Measurements from ENCODE around the gene CSPG5.

Gene CSPG5, protein sequence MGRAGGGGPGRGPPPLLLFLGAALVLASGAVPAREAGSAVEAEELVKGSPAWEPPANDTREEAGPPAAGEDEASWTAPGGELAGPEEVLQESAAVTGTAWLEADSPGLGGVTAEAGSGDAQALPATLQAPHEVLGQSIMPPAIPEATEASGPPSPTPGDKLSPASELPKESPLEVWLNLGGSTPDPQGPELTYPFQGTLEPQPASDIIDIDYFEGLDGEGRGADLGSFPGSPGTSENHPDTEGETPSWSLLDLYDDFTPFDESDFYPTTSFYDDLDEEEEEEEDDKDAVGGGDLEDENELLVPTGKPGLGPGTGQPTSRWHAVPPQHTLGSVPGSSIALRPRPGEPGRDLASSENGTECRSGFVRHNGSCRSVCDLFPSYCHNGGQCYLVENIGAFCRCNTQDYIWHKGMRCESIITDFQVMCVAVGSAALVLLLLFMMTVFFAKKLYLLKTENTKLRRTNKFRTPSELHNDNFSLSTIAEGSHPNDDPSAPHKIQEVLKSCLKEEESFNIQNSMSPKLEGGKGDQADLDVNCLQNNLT

GRCh38 chr3:47578691-47579632 lies at the start of gene CSPG5:
Gene CSPG5 (minus strand): TSS chr3:47578865. CDS start chr3:47578693, 172 bp downstream.
- Histone ChIP-seq H3K27ac (ENCODE audit: low read length) (no peak within 1 kb of the TSS), H3K36me3 (ENCODE audit: control insufficient read depth in 1 of 2, insufficient read depth in 2 of 2, low read length in 2 of 2) (no peaks in the 10 kb centered on the region), H3K4me3 (ENCODE audit: low read depth in 1 of 2, low read length in 2 of 2) (peak within 1 kb of the TSS in 1 of 2 donors; percentile 73), H3K9me3 (ENCODE audit: control insufficient read depth in 1 of 2, low read length in 2 of 2) (no peaks in the 10 kb centered on the region), H3K27me3 (ENCODE audit: low read depth, low read length) (peaks cover 20% of the 10 kb centered on the region), H3K4me1 (ENCODE audit: control insufficient read depth in 1 of 2, insufficient read depth in 2 of 2, low read length in 2 of 2) (peaks cover 0 to 14% of the 10 kb centered on the region in 2 donors)

DNA sequence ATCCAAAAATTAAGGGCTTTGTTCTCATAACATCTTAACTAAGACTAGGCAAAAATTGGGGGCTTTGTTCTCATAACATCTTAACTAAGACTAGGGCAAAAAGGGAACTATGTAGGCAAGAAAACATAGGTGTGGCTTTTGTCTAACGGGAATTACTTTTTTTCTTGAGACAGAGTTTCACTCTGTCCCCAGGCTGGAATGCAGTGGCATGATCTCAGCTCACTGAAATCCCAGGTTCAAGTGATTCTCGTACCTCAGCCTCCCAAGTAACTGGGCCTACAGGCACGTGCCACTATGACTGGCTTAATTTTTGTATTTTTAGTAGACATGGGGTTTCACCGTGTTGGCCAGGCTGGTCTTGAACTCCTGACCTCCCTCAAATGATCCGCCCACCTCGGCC lies 49.8 kb upstream of the CSPG5 start:
- Histone ChIP-seq H3K4me3 (ENCODE audit: low read depth in 1 of 2, low read length in 2 of 2) (no peak overlapping the region), H3K27me3 (ENCODE audit: low read depth, low read length) (no peaks in the 10 kb centered on the region), H3K36me3 (ENCODE audit: control insufficient read depth in 1 of 2, insufficient read depth in 2 of 2, low read length in 2 of 2) (peaks cover 30 to 46% of the 10 kb centered on the region in 2 donors), H3K4me1 (ENCODE audit: control insufficient read depth in 1 of 2, insufficient read depth in 2 of 2, low read length in 2 of 2) (no peaks in the 10 kb centered on the region), H3K27ac (ENCODE audit: low read length) (no peak overlapping the region), H3K9me3 (ENCODE audit: control insufficient read depth in 1 of 2, low read length in 2 of 2) (no peaks in the 10 kb centered on the region)

GRCh38 chr3:47622671-47623461 lies 44.2 kb upstream of the CSPG5 start:
- peaks cover 39 to 48% of the 10 kb centered on the region in 2 donors for H3K36me3 ChIP-seq (ENCODE audit: control insufficient read depth in 1 of 2, insufficient read depth in 2 of 2, low read length in 2 of 2)
- H3K27ac ChIP-seq (ENCODE audit: low read length): no peak overlapping the region
- no peaks in the 10 kb centered on the region for H3K27me3 ChIP-seq (ENCODE audit: low read depth, low read length)
- no peak overlapping the region for H3K4me3 ChIP-seq (ENCODE audit: low read depth in 1 of 2, low read length in 2 of 2)
- no peaks in the 10 kb centered on the region for H3K9me3 ChIP-seq (ENCODE audit: control insufficient read depth in 1 of 2, low read length in 2 of 2)
- H3K4me1 ChIP-seq (ENCODE audit: control insufficient read depth in 1 of 2, insufficient read depth in 2 of 2, low read length in 2 of 2): no peaks in the 10 kb centered on the region

DNA sequence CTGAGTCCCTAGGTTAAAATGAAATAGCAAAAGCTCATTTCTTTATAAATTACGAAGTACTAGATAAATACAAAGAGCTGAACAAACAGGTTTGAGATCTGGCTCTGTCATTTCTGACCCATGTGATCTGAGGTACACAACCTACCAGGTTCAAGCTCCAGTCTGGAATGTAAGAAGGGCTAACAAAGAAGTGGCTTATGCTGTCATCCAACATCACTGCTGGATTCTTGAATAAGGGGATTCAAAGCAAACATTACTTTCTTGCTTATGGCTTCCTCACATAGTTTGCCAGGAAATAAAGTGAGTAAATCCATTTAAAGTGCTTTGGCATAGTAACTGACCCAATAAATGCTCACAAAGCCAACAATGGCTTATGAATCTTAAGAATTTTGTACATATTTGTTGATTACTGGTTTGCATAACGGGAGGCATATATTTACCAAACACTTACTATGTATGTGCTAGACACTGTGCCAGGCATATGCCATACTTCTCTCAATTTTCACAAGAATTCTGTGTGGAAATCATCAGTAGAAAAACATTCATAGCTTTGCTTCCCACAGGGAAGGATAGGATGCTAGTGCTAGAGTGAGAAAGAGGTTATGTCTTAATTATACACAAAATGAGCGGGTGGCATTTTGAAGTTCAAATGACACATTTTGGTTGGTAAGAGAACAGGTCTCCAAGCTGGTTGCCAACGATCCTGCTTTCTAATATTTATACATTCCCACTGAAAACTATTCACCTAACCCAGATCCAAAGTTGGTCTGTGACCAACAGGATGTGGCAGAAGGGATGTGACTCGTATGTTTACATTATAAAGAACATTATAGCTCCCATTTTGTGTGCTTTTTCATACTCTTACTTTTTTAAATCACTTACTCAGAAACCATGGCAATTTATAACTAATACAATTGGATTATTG lies 38.7 kb upstream of the CSPG5 start:
- H3K27ac ChIP-seq (ENCODE audit: low read length): no peak overlapping the region
- H3K9me3 ChIP-seq (ENCODE audit: control insufficient read depth in 1 of 2, low read length in 2 of 2): no peaks in the 10 kb centered on the region
- no peaks in the 10 kb centered on the region for H3K27me3 ChIP-seq (ENCODE audit: low read depth, low read length)
- no peak overlapping the region for H3K4me3 ChIP-seq (ENCODE audit: low read depth in 1 of 2, low read length in 2 of 2)
- H3K36me3 ChIP-seq (ENCODE audit: control insufficient read depth in 1 of 2, insufficient read depth in 2 of 2, low read length in 2 of 2): peaks cover 44% of the 10 kb centered on the region in 2 donors
- peaks cover 0 to 14% of the 10 kb centered on the region in 2 donors for H3K4me1 ChIP-seq (ENCODE audit: control insufficient read depth in 1 of 2, insufficient read depth in 2 of 2, low read length in 2 of 2)

DNA sequence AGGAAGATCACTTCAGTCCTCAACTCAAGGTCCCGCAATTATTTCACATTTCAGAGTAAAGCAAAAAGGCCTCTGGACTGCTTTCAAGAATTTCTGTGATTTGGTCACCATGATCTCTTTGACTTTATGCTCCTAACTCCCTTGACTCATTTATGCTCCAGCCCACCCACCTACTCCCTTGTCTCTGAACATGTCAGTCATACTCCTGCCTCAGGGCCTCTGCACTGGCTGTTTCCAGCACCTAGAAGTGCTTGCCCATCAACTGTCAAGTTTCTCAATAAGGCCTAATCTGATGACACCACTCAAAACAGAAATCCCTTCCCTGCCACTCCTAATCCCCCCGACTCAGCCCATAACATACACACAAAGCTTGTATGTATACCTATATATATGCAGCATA lies 36.1 kb upstream of the CSPG5 start:
- Histone ChIP-seq H3K27ac (ENCODE audit: low read length) (no peak overlapping the region), H3K4me3 (ENCODE audit: low read depth in 1 of 2, low read length in 2 of 2) (no peak overlapping the region)

DNA sequence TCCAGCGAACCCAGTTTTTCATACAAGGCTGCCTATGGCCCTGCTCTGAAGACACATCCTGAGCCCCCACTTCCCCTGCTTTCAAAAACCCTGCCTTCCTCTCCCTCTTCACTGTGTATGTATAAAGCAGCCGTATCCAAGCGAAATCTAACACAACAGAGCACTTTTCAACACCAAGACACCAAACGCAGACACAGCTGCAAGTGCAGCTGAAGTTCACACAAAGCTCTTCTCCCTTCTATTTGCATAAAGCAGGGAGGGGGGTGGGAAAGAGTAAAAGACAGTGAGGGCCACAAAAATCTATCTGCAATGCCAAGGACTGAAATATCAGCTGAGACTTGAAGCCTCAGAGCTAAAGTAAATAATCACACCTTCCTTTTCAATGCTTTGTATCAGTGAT lies 35.1 kb upstream of the CSPG5 start:
- H3K36me3 ChIP-seq (ENCODE audit: control insufficient read depth in 1 of 2, insufficient read depth in 2 of 2, low read length in 2 of 2): peaks cover 28 to 39% of the 10 kb centered on the region in 2 donors
- no peaks in the 10 kb centered on the region for H3K9me3 ChIP-seq (ENCODE audit: control insufficient read depth in 1 of 2, low read length in 2 of 2)
- no peaks in the 10 kb centered on the region for H3K27me3 ChIP-seq (ENCODE audit: low read depth, low read length)
- no peak overlapping the region for H3K27ac ChIP-seq (ENCODE audit: low read length)
- H3K4me3 ChIP-seq (ENCODE audit: low read depth in 1 of 2, low read length in 2 of 2): no peak overlapping the region
- peaks cover 0 to 15% of the 10 kb centered on the region in 2 donors for H3K4me1 ChIP-seq (ENCODE audit: control insufficient read depth in 1 of 2, insufficient read depth in 2 of 2, low read length in 2 of 2)

More for the DNA sequence above, 36.1 kb upstream of the CSPG5 start:
- Histone ChIP-seq H3K27me3 (ENCODE audit: low read depth, low read length) (no peaks in the 10 kb centered on the region), H3K4me1 (ENCODE audit: control insufficient read depth in 1 of 2, insufficient read depth in 2 of 2, low read length in 2 of 2) (peaks cover 0 to 15% of the 10 kb centered on the region in 2 donors), H3K36me3 (ENCODE audit: control insufficient read depth in 1 of 2, insufficient read depth in 2 of 2, low read length in 2 of 2) (peaks cover 34 to 40% of the 10 kb centered on the region in 2 donors), H3K9me3 (ENCODE audit: control insufficient read depth in 1 of 2, low read length in 2 of 2) (no peaks in the 10 kb centered on the region)

- H3K4me3 ChIP-seq (ENCODE audit: low read depth in 1 of 2, low read length in 2 of 2): no peak overlapping the region
- peaks cover 0 to 15% of the 10 kb centered on the region in 2 donors for H3K4me1 ChIP-seq (ENCODE audit: control insufficient read depth in 1 of 2, insufficient read depth in 2 of 2, low read length in 2 of 2)
- H3K36me3 ChIP-seq (ENCODE audit: control insufficient read depth in 1 of 2, insufficient read depth in 2 of 2, low read length in 2 of 2): peaks cover 23 to 43% of the 10 kb centered on the region in 2 donors
- no peak overlapping the region for H3K27ac ChIP-seq (ENCODE audit: low read length)
- no peaks in the 10 kb centered on the region for H3K9me3 ChIP-seq (ENCODE audit: control insufficient read depth in 1 of 2, low read length in 2 of 2)
- no peaks in the 10 kb centered on the region for H3K27me3 ChIP-seq (ENCODE audit: low read depth, low read length)
These were observed 34.2 kb upstream of the CSPG5 start for GRCh38 chr3:47612879-47613278.

DNA sequence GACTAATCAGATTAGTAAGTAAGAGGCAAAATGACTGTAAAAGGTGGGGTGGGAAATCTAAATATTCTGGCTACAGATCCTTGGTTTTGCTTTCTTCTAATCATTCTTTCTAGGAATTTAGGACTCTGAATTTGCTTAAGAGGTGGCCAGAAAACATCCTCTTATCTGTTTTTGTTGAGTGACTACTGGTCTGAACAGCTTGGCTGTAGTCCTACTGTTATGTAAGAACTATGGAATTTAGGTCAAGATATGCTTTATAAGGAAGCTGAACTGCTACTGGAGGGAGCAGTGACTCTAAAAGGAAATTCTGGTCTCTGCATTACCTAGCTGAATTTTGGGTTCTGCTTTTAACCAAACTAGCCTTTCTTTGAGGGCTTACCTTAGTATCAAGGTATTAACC lies 33.5 kb upstream of the CSPG5 start:
- peaks cover 0 to 15% of the 10 kb centered on the region in 2 donors for H3K4me1 ChIP-seq (ENCODE audit: control insufficient read depth in 1 of 2, insufficient read depth in 2 of 2, low read length in 2 of 2)
- peaks cover 20 to 37% of the 10 kb centered on the region in 2 donors for H3K36me3 ChIP-seq (ENCODE audit: control insufficient read depth in 1 of 2, insufficient read depth in 2 of 2, low read length in 2 of 2)
- H3K27me3 ChIP-seq (ENCODE audit: low read depth, low read length): no peaks in the 10 kb centered on the region
- H3K4me3 ChIP-seq (ENCODE audit: low read depth in 1 of 2, low read length in 2 of 2): no peak overlapping the region
- no peaks in the 10 kb centered on the region for H3K9me3 ChIP-seq (ENCODE audit: control insufficient read depth in 1 of 2, low read length in 2 of 2)
- H3K27ac ChIP-seq (ENCODE audit: low read length): peak overlapping the region; percentile 22

- H3K4me1 ChIP-seq (ENCODE audit: control insufficient read depth in 1 of 2, insufficient read depth in 2 of 2, low read length in 2 of 2): peaks cover 0 to 15% of the 10 kb centered on the region in 2 donors
- H3K4me3 ChIP-seq (ENCODE audit: low read depth in 1 of 2, low read length in 2 of 2): no peak overlapping the region
- no peak overlapping the region for H3K27ac ChIP-seq (ENCODE audit: low read length)
- H3K27me3 ChIP-seq (ENCODE audit: low read depth, low read length): no peaks in the 10 kb centered on the region
- H3K9me3 ChIP-seq (ENCODE audit: control insufficient read depth in 1 of 2, low read length in 2 of 2): no peaks in the 10 kb centered on the region
- H3K36me3 ChIP-seq (ENCODE audit: control insufficient read depth in 1 of 2, insufficient read depth in 2 of 2, low read length in 2 of 2): peaks cover 22 to 32% of the 10 kb centered on the region in 2 donors
These were observed 32.9 kb upstream of the CSPG5 start for GRCh38 chr3:47611576-47611975.

DNA sequence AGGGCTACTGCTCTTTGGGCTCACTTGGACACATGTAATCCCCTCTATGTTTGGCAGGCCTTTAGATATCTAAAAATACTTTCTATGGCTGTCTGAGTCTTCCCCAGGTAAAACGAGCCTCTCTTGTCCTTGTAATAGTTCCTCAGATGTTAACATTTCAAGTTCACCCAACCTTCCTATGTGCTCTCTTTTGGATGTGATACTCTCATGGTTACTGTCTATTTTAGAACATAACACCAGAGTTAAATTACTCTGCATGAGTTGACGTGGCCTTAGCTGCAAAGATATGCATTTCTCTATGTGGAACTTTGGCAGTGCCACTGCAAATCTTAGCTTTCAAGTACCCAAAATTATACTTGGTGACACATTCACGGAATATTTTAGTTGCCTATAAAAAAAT lies 31.9 kb upstream of the CSPG5 start:
- Histone ChIP-seq H3K9me3 (ENCODE audit: control insufficient read depth in 1 of 2, low read length in 2 of 2) (no peaks in the 10 kb centered on the region), H3K27me3 (ENCODE audit: low read depth, low read length) (no peaks in the 10 kb centered on the region), H3K36me3 (ENCODE audit: control insufficient read depth in 1 of 2, insufficient read depth in 2 of 2, low read length in 2 of 2) (peaks cover 27 to 34% of the 10 kb centered on the region in 2 donors), H3K4me3 (ENCODE audit: low read depth in 1 of 2, low read length in 2 of 2) (no peak overlapping the region), H3K4me1 (ENCODE audit: control insufficient read depth in 1 of 2, insufficient read depth in 2 of 2, low read length in 2 of 2) (peaks cover 0 to 15% of the 10 kb centered on the region in 2 donors), H3K27ac (ENCODE audit: low read length) (no peak overlapping the region)
